Natural killer cell (primary cell): ENCODE measurements around the gene POLG. TPM values are rescaled to one million over a fixed set of nuclear protein-coding genes. Genes with fewer than 3 reads are reported as not detected.

ENCODE experiments used
- ATAC-seq, 3 donors: fragments of 150-1000 bp in 2 of 3; fragments of 200-7000 bp in 1 of 3; cut with Tn5 transposase; 1 replicate in 1 of 3; 2 replicates in 2 of 3; pipeline ENCODE4 v1.10.0; 2021; ENCODE audit warnings: mild to moderate bottlenecking in 2 of 3, moderate library complexity in 2 of 3
- DNase-seq, 2 donors: peaks; one replicate each; pipeline versions ENCODE4 v3.0.0 to v3.0.0-alpha.2; 2013 to 2021; ENCODE audit warnings: mixed read lengths in 1 of 2
- H3K27ac ChIP-seq: one replicate; pipeline ENCODE4 v1.5.1; 2013; ENCODE audit warnings: mild to moderate bottlenecking, low read length
- H3K27me3 ChIP-seq: one replicate; pipeline ENCODE4 v1.6.1; 2013; ENCODE audit warnings: low read length; ENCODE audit not compliant: control insufficient read depth, insufficient read depth
- H3K36me3 ChIP-seq: one replicate; pipeline ENCODE4 v1.6.1; 2013; ENCODE audit warnings: low read length; ENCODE audit not compliant: control insufficient read depth, insufficient read depth
- H3K4me1 ChIP-seq: one replicate; pipeline ENCODE4 v1.6.1; 2013; ENCODE audit warnings: low read length; ENCODE audit not compliant: control insufficient read depth, insufficient read depth
- H3K4me3 ChIP-seq: one replicate; pipeline ENCODE4 v1.5.1; 2013; ENCODE audit warnings: low read length
- H3K9me3 ChIP-seq: one replicate; pipeline ENCODE4 v1.6.1; 2013; ENCODE audit warnings: low read length; ENCODE audit not compliant: control insufficient read depth, insufficient read depth
- H3K27ac Mint-ChIP-seq, 2 donors: one replicate each; pipeline ENCODE4 v1.8.0; 2022; ENCODE audit warnings: mild to moderate bottlenecking in 2 of 2, mixed read lengths in 2 of 2, moderate library complexity in 1 of 2
- H3K27me3 Mint-ChIP-seq, 2 donors: one replicate each; pipeline ENCODE4 v1.8.0; 2022; ENCODE audit warnings: low read depth in 2 of 2, mixed read lengths in 2 of 2
- H3K36me3 Mint-ChIP-seq: one replicate; pipeline ENCODE4 v1.8.0; 2022; ENCODE audit warnings: mixed read lengths
- H3K4me1 Mint-ChIP-seq, 2 donors: one replicate each; pipeline ENCODE4 v1.8.0; 2022; ENCODE audit warnings: mixed read lengths in 2 of 2
- H3K4me3 Mint-ChIP-seq: one replicate; pipeline ENCODE4 v1.8.0; 2022; ENCODE audit warnings: mild to moderate bottlenecking, moderate library complexity, mixed read lengths
- H3K9me3 Mint-ChIP-seq, 2 donors: one replicate each; pipeline ENCODE4 v1.8.0; 2022; ENCODE audit warnings: mixed read lengths in 2 of 2
- WGBS: methylation state at CpG from one replicate; pipeline ENCODE4 v1.1.7; 2013; ENCODE audit warnings: missing lambda C conversion rate; ENCODE audit not compliant: insufficient coverage; 5-methylcytosine and 5-hydroxymethylcytosine counted together
- intact Hi-C: fragments of 100-400 bp; cut with micrococcal nuclease; formaldehyde crosslinking; loops from one replicate; pipeline ENCODE4 v1.14.2; 2022
- total RNA-seq, 4 donors: library from RNA; stranded (reverse); fragments of 120-200 nt in 1 of 4; gene quantifications; one replicate each; pipeline versions ENCODE4 v1.2.3 to v1.2.4, GENCODE V29; 2013 to 2022
- TF ChIP-seq, protein P1 (sequence below): fragments of 200-600 bp; IDR thresholded peaks from one replicate; pipeline ENCODE4 v1.8.0; 2022; ENCODE audit warnings: antibody characterized with exemption

POLG gene
- total RNA-seq, 3 donors from 2014 or later (not counting 1 experiment from before 2014, with no cell fraction given) = 205 to 253 (median 238) TPM

DNA sequence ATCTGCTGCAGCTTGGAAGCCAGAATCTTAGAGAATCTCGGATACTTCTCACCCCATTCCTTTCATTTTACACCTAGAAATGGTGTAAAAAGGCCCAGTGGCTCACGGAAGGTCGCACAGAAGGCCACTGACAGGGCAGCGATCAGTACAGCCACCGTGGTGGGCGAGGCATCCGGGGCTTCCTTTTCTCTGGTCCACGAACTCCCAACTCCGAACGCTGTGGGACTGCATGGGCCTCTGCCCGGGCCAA lies 36.3 kb upstream of the POLG start:
- H3K36me3 Mint-ChIP-seq = no peaks in the 10 kb centered on the region
- Histone ChIP-seq H3K4me1 (peaks cover 23% of the 10 kb centered on the region), H3K9me3 (no peaks in the 10 kb centered on the region), H3K27me3 (peaks cover 76% of the 10 kb centered on the region), H3K36me3 (no peaks in the 10 kb centered on the region), H3K4me3 (no peak overlapping the region), H3K27ac (no peak overlapping the region)
- ATAC-seq (no peak), DNase-seq (no peak)
- intact Hi-C loops = no loop called here
- peaks cover 58% of the 10 kb centered on the region in 2 donors for H3K27me3 Mint-ChIP-seq
- WGBS = 6% methylated on average over 11 of the region's 11 CpGs
- TF ChIP-seq, protein P1, sequence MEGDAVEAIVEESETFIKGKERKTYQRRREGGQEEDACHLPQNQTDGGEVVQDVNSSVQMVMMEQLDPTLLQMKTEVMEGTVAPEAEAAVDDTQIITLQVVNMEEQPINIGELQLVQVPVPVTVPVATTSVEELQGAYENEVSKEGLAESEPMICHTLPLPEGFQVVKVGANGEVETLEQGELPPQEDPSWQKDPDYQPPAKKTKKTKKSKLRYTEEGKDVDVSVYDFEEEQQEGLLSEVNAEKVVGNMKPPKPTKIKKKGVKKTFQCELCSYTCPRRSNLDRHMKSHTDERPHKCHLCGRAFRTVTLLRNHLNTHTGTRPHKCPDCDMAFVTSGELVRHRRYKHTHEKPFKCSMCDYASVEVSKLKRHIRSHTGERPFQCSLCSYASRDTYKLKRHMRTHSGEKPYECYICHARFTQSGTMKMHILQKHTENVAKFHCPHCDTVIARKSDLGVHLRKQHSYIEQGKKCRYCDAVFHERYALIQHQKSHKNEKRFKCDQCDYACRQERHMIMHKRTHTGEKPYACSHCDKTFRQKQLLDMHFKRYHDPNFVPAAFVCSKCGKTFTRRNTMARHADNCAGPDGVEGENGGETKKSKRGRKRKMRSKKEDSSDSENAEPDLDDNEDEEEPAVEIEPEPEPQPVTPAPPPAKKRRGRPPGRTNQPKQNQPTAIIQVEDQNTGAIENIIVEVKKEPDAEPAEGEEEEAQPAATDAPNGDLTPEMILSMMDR = no peak
- H3K4me3 Mint-ChIP-seq = no peak overlapping the region
- no peak overlapping the region for H3K27ac Mint-ChIP-seq
- peaks cover 0 to 6% of the 10 kb centered on the region in 2 donors for H3K4me1 Mint-ChIP-seq
- no peaks in the 10 kb centered on the region for H3K9me3 Mint-ChIP-seq

GRCh38 chr15:89370120-89370977 lies 35.7 kb upstream of the POLG start:
- intact Hi-C loops = no loop called here
- DNase-seq (no peak), ATAC-seq (no peak)
- WGBS = 13% methylated on average over 33 of the region's 33 CpGs
- Histone ChIP-seq H3K36me3 (no peaks in the 10 kb centered on the region), H3K4me3 (no peak overlapping the region), H3K4me1 (peaks cover 23% of the 10 kb centered on the region), H3K27me3 (peaks cover 76% of the 10 kb centered on the region), H3K27ac (no peak overlapping the region), H3K9me3 (no peaks in the 10 kb centered on the region)
- Mint-ChIP-seq H3K36me3 (no peaks in the 10 kb centered on the region), H3K4me3 (no peak overlapping the region), H3K4me1 (peaks cover 0 to 6% of the 10 kb centered on the region in 2 donors), H3K9me3 (no peaks in the 10 kb centered on the region), H3K27me3 (peaks cover 55 to 56% of the 10 kb centered on the region in 2 donors), H3K27ac (no peak overlapping the region)
- TF ChIP-seq, protein P1 = no peak

GRCh38 chr15:89369341-89369947 lies 34.8 kb upstream of the POLG start:
- no peak for DNase-seq
- Mint-ChIP-seq H3K27me3 (peaks cover 54 to 62% of the 10 kb centered on the region in 2 donors), H3K4me3 (no peak overlapping the region), H3K27ac (no peak overlapping the region), H3K36me3 (no peaks in the 10 kb centered on the region), H3K9me3 (no peaks in the 10 kb centered on the region), H3K4me1 (peaks cover 0 to 8% of the 10 kb centered on the region in 2 donors)
- Histone ChIP-seq H3K27me3 (peaks cover 77% of the 10 kb centered on the region), H3K9me3 (no peaks in the 10 kb centered on the region), H3K36me3 (no peaks in the 10 kb centered on the region), H3K4me1 (peaks cover 23% of the 10 kb centered on the region), H3K27ac (no peak overlapping the region), H3K4me3 (no peak overlapping the region)
- intact Hi-C loops = no loop called here
- TF ChIP-seq, protein P1 = no peak
- 47% methylated on average over 2 of the region's 3 CpGs for WGBS
- no peak for ATAC-seq
